RPMI7951 (cell line): ENCODE measurements around the gene SLC38A1. TPM values are rescaled to one million over a fixed set of nuclear protein-coding genes. Genes with fewer than 3 reads are reported as not detected.

Experiments used
- DNase-seq: peaks from one replicate; pipeline ENCODE4 v3.0.0-alpha.2; 2012; ENCODE audit warnings: low read depth
- total RNA-seq: library from RNA; depleted of rRNA; stranded (reverse); fragments of >200 nt; shearing (Covaris generic); gene quantifications from 2 replicates; pipeline ENCODE4 v1.2.3, GENCODE V29; 2014; rRNA removed

Gene SLC38A1
- total RNA-seq, 1 experiment from 2014 or later: 7.3 TPM

GRCh38 chr12:46134205-46134811 is 134.5 kb downstream of the SLC38A1 start:
- DNase-seq: no peak

GRCh38 chr12:46133751-46134150 is 135.1 kb downstream of the SLC38A1 start:
- DNase-seq: no peak

Other genes starting within 250 kb of the SLC38A1 start
- gene SLC38A2, start 103.7 kb upstream of the SLC38A1 start, total RNA-seq: 246 and 317 TPM in 2 replicates